Endodermal cell (in vitro differentiated cells): ENCODE measurements around the gene KCP. TPM values are rescaled to one million over a fixed set of nuclear protein-coding genes. Genes with fewer than 3 reads are reported as not detected.

Source experiments
- DNase-seq: peaks from one replicate; pipeline ENCODE4 v3.0.0-alpha.2; 2017
- H3K27ac ChIP-seq: 2 replicates; pipeline ENCODE4 v1.5.1; 2013; ENCODE audit warnings: mild to moderate bottlenecking, low read depth, low read length, moderate library complexity
- H3K27me3 ChIP-seq: 2 replicates; pipeline ENCODE4 v1.6.1; 2013; ENCODE audit warnings: mild to moderate bottlenecking, low read length, moderate library complexity; ENCODE audit not compliant: insufficient read depth, control insufficient read depth, poor library complexity, severe bottlenecking
- H3K36me3 ChIP-seq: 2 replicates; pipeline ENCODE4 v1.7.0; 2013; ENCODE audit warnings: mild to moderate bottlenecking, low read length, moderate library complexity; ENCODE audit not compliant: control insufficient read depth, insufficient read depth
- H3K4me1 ChIP-seq: one replicate; pipeline ENCODE4 v1.7.0; 2013; ENCODE audit warnings: low read length; ENCODE audit not compliant: control insufficient read depth, insufficient read depth
- H3K4me3 ChIP-seq: 2 replicates; pipeline ENCODE4 v1.5.1; 2013; ENCODE audit warnings: mild to moderate bottlenecking, low read length, moderate library complexity
- H3K9ac ChIP-seq: 2 replicates; pipeline ENCODE4 v1.6.1; 2013; ENCODE audit warnings: mild to moderate bottlenecking, low read length, moderate library complexity; ENCODE audit not compliant: poor library complexity, severe bottlenecking; ENCODE audit errors: extremely low read depth
- H3K9me3 ChIP-seq: 2 replicates; pipeline ENCODE4 v1.6.1; 2013; ENCODE audit warnings: mild to moderate bottlenecking, low read length, moderate library complexity; ENCODE audit not compliant: control insufficient read depth
- H3K27ac Mint-ChIP-seq: 2 replicates; pipeline ENCODE4 v1.8.0; 2020; ENCODE audit warnings: mixed read lengths
- H3K27me3 Mint-ChIP-seq: 2 replicates; pipeline ENCODE4 v1.8.0; 2021; ENCODE audit warnings: mild to moderate bottlenecking, mixed read lengths; ENCODE audit not compliant: insufficient read depth
- H3K36me3 Mint-ChIP-seq: 2 replicates; pipeline ENCODE4 v1.8.0; 2020; ENCODE audit warnings: low read depth, mixed read lengths
- H3K4me1 Mint-ChIP-seq: 2 replicates; pipeline ENCODE4 v1.8.0; 2020; ENCODE audit warnings: mixed read lengths
- H3K4me3 Mint-ChIP-seq: 2 replicates; pipeline ENCODE4 v1.8.0; 2020; ENCODE audit warnings: mild to moderate bottlenecking, moderate library complexity, mixed read lengths
- H3K9me3 Mint-ChIP-seq: 2 replicates; pipeline ENCODE4 v1.8.0; 2020; ENCODE audit warnings: mild to moderate bottlenecking, mixed read lengths
- WGBS, 2 experiments: methylation state at CpG; one replicate each; pipeline versions ENCODE4 v1.1.5 to v1.1.7; 2013; ENCODE audit warnings: missing lambda C conversion rate in 2 of 2, mixed read lengths in 1 of 2; ENCODE audit not compliant: insufficient coverage in 1 of 2, insufficient read length in 1 of 2; 5-methylcytosine and 5-hydroxymethylcytosine counted together
- total RNA-seq, 2 donors: library from RNA; stranded (reverse); fragmentation: NEBNext Ultra II Directional in 1 of 2; extraction: Animal tissue kit (Norgen Biotek cat#: 25700) in 1 of 2; gene quantifications; 2 replicates in 1 of 2; 3 replicates in 1 of 2; pipeline ENCODE4 v1.2.1, GENCODE V29; 2021
- TF ChIP-seq, protein P1 (sequence below): fragments of 200-600 bp; sonication (generic); conservative IDR thresholded peaks from 2 replicates; pipeline ENCODE4 v1.5.0; 2021; ENCODE audit warnings: antibody characterized with exemption, mild to moderate bottlenecking

The KCP gene
- total RNA-seq, 2 donors from 2014 or later = 21.1 to 33.3 TPM

- H3K4me3 Mint-ChIP-seq = no peak overlapping the region
- H3K36me3 Mint-ChIP-seq = peaks cover 21% of the 10 kb centered on the region
- Histone ChIP-seq H3K4me1 (peaks cover 2% of the 10 kb centered on the region), H3K36me3 (peaks cover 37% of the 10 kb centered on the region), H3K27ac (no peak overlapping the region), H3K4me3 (no peak overlapping the region), H3K27me3 (no peaks in the 10 kb centered on the region), H3K9ac (no peak overlapping the region), H3K9me3 (no peaks in the 10 kb centered on the region)
- no peak overlapping the region for H3K27ac Mint-ChIP-seq
- WGBS, 2 experiments = 92% methylated on average over 4 of the region's 4 CpGs; no CpG with 5 or more reads in 1 of the 2 experiments
- no peak for DNase-seq
- no peaks in the 10 kb centered on the region for H3K9me3 Mint-ChIP-seq
- peaks cover 17% of the 10 kb centered on the region for H3K4me1 Mint-ChIP-seq
- TF ChIP-seq, protein P1, sequence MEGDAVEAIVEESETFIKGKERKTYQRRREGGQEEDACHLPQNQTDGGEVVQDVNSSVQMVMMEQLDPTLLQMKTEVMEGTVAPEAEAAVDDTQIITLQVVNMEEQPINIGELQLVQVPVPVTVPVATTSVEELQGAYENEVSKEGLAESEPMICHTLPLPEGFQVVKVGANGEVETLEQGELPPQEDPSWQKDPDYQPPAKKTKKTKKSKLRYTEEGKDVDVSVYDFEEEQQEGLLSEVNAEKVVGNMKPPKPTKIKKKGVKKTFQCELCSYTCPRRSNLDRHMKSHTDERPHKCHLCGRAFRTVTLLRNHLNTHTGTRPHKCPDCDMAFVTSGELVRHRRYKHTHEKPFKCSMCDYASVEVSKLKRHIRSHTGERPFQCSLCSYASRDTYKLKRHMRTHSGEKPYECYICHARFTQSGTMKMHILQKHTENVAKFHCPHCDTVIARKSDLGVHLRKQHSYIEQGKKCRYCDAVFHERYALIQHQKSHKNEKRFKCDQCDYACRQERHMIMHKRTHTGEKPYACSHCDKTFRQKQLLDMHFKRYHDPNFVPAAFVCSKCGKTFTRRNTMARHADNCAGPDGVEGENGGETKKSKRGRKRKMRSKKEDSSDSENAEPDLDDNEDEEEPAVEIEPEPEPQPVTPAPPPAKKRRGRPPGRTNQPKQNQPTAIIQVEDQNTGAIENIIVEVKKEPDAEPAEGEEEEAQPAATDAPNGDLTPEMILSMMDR = no peak
- H3K27me3 Mint-ChIP-seq = no peaks in the 10 kb centered on the region
Observed at GRCh38 chr7:128948976-128949760, 38.7 kb upstream of the KCP start.

DNA sequence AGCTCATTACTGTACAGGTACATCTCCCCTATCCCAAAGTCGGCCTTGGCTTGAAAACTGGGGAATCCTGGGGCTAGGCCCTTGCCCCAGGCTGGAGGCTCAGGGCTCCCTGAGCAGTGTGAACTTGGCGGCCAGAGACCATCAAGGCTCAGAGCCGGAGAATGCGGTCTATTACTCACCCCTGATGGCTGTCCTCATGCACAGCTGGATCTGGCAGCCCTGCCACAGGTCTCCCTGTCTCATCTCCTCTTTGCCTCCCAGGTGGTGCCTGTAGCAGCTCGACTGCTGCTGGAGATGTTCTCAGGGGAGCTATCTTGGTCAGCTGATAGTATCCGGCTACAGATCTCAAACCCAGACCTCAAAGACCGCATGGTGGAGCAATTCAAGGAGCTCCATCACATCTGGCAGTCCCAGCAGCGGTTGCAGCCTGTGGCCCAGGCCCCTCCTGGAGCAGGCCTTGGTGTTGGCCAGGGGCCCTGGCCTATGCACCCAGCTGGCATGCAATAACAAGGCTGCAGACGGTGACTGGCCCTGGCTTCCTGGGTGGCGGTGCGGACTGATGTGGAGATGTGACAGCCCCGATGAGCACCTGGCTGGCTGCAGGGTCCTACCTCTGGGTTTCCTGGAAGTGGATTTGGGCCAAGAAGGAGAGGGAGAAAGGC, 37.9 kb upstream of the KCP start:
- Mint-ChIP-seq H3K27me3 (no peaks in the 10 kb centered on the region), H3K4me1 (peaks cover 9% of the 10 kb centered on the region), H3K36me3 (peaks cover 14% of the 10 kb centered on the region), H3K4me3 (no peak overlapping the region), H3K9me3 (no peaks in the 10 kb centered on the region), H3K27ac (no peak overlapping the region)
- Histone ChIP-seq H3K4me3 (no peak overlapping the region), H3K27ac (no peak overlapping the region), H3K4me1 (peaks cover under 1% of the 10 kb centered on the region), H3K36me3 (peaks cover 31% of the 10 kb centered on the region), H3K9ac (no peak overlapping the region), H3K27me3 (no peaks in the 10 kb centered on the region), H3K9me3 (no peaks in the 10 kb centered on the region)
- DNase-seq = no peak
- TF ChIP-seq, protein P1 = no peak
- 93 to 98% methylated on average over 12 of the region's 12 CpGs for WGBS, 2 experiments

- no peak overlapping the region for H3K9ac ChIP-seq
- TF ChIP-seq, protein P1 = no peak
- Mint-ChIP-seq H3K4me3 (no peak overlapping the region), H3K27ac (no peak overlapping the region), H3K27me3 (no peaks in the 10 kb centered on the region), H3K36me3 (peaks cover 13% of the 10 kb centered on the region), H3K9me3 (no peaks in the 10 kb centered on the region), H3K4me1 (peaks cover 4% of the 10 kb centered on the region)
- DNase-seq = no peak
- H3K27ac ChIP-seq = no peak overlapping the region
- H3K4me3 ChIP-seq = no peak overlapping the region
- peaks cover 25% of the 10 kb centered on the region for H3K36me3 ChIP-seq
- H3K4me1 ChIP-seq = no peaks in the 10 kb centered on the region
- H3K9me3 ChIP-seq = no peaks in the 10 kb centered on the region
- 95 to 100% methylated on average over 4 to 9 of the region's 9 CpGs for WGBS, 2 experiments
- H3K27me3 ChIP-seq = no peaks in the 10 kb centered on the region
Observed at GRCh38 chr7:128947854-128948253, 37.3 kb upstream of the KCP start.
